ENCODE measurements around the gene PTK6.
"Not testable (repeated sequence)": the region's sequence is repeated elsewhere in the genome, so short reads cannot be mapped to it uniquely, and the experiment has no call there.

The PTK6 gene

DNA sequence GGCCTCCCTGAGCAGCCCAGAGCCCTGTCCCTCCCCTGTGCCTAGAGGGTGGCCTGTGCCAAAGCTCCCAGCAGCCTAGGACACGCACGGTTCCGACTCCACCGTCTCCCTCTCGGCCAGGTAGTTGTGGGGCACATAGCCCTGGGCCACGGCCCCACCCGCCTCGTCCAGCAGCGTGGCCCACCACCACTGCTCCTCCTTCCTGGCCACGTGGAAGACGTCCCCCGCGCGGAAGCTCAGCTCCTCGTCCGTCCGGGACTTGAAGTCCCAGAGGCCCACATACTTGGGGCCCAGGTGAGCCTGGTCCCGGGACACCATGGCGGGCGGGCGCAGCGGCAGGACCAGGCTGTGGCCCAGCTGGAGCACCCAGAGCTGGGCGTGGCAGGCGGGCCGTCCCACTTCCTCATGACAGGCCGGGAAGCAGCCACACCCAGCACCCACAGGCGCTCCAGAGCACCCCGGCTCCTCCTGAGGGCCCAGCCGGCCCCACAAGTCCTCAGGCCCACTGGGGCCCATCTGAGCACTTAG lies at the start of gene PTK6:
PTK6 (minus strand) TSS at position 380 of the 528 bp plus-strand sequence; CDS start at position 318, 62 bp downstream.
- DNase-seq (ENCODE audit: low read depth), result no peak

DNA sequence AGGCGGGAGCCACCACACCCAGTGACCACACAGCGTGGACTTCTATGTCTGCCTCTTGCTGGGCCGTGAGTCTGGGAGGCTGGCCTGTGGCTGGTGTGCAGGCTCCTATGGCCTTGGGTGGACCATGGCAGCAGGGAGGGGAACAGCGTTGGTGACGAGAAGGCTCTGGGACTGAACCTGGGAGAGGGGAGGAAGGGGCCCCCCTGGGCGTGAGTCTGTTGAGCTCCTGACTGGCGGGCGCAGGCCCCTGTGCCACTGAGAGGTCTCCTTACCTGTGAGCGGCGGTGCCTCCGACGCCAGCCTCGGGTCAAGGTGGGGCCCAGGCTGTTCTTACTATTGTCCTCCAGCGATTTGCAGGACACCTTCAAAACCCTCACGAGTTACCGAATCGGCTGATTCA lies 49.6 kb upstream of the PTK6 start:
- no peak for DNase-seq (ENCODE audit: low read depth)

GRCh38 chr20:63585616-63586565 lies 48.7 kb upstream of the PTK6 start:
- no peak for DNase-seq (ENCODE audit: low read depth)

- no peak for DNase-seq (ENCODE audit: low read depth)
Observed at GRCh38 chr20:63582382-63583063, 45.3 kb upstream of the PTK6 start.

DNA sequence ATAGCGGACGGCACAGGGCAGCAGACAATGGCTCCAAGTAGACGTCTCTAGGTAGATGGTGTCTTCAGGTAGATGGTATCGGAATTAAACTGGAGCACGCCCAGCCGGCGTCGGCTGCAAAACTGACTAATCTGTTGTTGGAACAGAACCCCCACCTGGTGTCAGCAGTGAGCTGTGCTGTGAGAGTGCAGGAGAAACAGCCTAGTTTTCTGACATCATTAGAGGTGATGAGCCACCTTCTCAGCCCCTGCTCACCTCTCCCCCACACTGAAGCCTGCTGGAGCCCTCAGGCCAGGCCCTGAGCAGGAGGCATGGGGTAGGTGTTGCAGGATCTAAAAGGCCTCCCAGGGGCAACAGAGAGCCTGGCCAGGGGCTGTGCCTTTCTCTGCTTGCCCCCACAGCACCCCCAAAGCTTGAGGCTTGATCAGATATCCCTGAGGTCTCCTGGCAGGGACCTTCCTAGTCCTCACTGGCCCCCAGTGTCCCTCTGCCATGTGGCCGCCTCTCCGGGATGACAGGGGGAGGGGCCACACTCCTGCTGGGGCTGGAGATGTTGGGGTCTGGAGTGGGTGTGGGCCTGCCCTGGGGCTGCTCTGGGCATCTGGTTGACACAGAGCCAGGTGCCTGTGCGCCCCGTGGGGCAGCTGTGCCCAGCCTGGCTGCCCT lies 43.8 kb upstream of the PTK6 start:
- no peak for DNase-seq (ENCODE audit: low read depth)

DNA sequence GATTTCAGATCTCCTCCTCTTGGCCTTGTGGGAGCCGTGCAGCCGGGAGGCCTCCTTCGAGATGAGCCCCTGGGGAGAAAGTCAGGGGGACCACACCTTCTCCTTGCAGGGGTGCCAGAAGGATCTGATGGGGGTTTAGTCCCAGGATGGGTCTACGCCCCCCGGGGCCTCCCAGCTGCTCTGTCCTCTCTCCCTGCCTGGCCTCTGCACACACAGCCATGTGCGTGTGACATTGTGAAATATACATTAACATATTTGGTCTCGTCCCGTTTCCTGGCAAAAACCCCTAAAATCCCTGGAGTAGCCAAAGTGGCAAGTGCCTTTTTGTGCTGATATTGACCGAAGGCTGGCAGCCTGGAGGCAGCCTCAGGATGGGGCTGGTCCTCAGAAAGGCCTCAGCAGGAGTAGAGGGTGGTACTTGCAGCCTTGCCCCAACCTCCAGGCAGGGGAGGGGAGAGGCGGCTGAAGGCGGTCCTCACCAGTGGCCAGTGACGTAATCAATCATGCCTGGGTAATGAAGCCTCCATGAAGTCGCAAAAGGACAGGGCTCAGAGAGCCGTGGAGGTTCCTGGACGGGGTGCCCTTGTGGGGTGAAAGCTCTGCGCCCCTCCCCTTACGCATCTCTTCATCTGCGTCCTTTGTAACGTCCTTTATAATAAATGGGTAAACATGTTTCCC lies 42.0 kb upstream of the PTK6 start:
- DNase-seq (ENCODE audit: low read depth), result no peak

GRCh38 chr20:63578224-63579016 lies 41.2 kb upstream of the PTK6 start:
- DNase-seq (ENCODE audit: low read depth), result no peak

DNA sequence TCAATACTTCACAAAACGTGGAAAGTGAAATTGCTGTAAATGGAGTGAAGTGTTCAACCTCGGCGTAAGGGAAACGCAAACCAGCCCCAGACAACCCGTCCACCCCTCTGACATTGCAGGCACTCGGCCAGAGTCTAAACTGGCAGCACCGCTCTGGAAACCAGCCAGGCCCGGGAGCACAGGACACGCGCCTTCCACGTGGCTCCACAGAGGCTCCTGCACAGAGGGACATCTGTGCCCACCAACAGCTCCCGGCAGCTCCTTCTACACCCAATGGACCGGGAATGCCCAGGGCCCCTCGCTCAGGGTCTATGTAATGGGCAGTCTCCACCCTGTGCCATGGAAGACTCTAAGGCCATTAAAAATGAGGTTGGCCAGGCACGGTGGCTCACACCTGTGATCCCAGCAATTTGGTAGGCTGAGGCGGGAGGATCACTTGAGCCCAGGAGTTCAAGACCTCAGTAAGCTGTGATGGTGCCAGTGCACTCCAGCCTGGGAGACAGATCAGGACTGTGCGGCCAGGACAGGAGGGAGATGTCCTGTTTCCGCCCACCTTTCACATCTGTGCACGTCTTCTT lies 40.2 kb upstream of the PTK6 start:
- DNase-seq (ENCODE audit: low read depth), result no peak

DNA sequence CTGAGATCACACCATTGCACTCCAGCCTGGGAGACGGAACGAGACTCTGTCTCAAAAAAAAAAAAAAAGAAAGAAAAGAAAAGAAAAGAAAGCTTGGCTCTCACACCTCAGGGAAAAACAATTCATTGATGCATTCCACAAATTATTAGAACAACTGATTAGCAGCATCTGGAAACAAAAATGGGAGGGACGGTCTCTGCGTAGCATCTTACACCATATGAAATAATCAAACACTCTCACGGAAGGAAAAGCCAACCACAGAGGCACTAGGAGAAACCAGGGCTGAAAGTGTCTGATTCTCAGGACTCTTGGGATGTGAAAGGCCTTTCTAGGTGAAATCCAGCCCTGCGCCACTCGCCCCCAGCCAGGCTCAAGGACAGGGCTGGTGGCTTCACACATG lies 39.1 kb upstream of the PTK6 start:
- DNase-seq (ENCODE audit: low read depth), result no peak

GRCh38 chr20:63574829-63575743 lies 37.9 kb upstream of the PTK6 start:
- no peak for DNase-seq (ENCODE audit: low read depth)

DNA sequence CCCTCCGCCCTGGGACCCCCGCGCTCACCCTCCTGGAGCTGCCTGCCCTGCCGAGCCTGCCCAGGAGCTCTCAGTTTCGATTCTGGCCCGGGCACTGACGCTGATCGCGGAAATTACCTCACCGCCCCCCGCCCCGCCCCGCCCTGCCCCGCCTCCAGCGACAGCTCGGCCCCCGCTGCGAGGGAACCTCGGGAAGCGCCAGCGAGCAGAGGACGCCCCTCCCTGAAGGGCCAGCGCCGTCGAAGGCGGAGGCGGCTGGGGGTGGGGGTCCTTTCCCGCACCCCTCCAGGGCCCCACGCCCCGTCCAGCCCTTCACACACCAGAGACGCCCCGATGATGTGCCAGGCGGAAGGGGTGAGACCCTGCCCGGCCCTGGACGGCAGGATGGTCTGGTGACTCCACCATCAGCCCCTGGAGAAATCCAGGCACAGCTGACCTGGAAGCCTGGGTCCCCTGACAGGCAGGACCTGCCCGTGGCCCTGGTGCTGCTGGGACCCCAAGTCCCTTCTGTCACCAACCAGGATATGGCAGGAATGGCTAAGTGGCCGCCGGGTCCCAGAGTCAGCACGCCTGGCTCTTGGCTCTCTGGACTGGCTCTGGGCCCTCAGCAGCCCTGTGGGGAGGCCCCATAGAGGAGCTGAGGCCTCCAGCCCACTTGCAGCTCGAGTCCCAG lies 37.1 kb upstream of the PTK6 start, which contains the start of gene HELZ2:
HELZ2 (minus strand) TSS at position 84 of the 673 bp plus-strand sequence. CDS start 1,854 bp downstream, outside the sequence.
- DNase-seq (ENCODE audit: low read depth), result no peak

GRCh38 chr20:63573647-63574131 lies 36.5 kb upstream of the PTK6 start:
- DNase-seq (ENCODE audit: low read depth), result no peak

- DNase-seq (ENCODE audit: low read depth), result no peak
Observed at GRCh38 chr20:63572788-63573646, 35.8 kb upstream of the PTK6 start.

- DNase-seq (ENCODE audit: low read depth), result no peak
Observed at GRCh38 chr20:63572071-63572787, 35.1 kb upstream of the PTK6 start.

- DNase-seq (ENCODE audit: low read depth), result not testable (repeated sequence)
Observed at GRCh38 chr20:63571087-63571478, 33.9 kb upstream of the PTK6 start.

DNA sequence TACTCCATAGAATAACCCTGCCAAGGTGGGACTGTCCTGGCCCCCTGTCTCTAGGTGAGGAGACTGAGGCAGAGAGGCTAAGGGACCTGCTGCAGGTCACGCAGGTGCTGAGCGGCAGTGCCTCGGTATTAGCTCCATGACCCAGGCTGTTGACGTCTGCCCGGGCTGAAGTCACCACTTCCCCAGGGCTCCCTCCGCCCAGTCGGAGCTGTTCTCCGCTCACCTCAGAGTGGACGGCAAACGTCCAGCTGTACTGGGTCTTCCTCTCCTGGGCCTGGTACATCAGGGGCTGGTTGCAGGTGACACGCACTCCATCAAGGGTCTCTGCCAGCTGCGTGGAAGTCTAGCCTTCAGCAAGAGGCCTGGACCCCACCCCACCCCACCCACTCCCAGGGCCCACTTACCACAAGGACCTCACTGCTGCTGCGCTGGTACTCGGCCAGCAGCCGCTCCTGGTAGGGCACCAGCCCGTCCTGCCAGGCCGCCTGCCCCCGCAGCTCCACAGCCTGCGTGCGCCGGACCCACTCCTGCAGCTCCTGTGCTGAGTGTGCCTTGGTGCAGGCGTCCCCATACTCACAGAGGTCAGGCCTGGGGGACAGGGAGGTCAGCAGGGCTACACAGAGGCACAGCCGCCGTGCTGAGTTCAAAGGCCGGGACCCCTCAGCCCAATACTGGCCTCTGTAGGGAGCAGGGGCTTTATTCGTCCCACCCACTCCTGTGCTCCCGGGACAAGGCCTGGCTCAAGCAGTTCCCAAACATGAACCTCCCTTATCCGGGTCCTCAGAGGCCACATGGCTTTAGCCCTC lies 33.3 kb upstream of the PTK6 start:
- DNase-seq (ENCODE audit: low read depth), result no peak

Data from GM04503 (cell line).